Measurements from ENCODE around the gene TMTC1. TPM values are rescaled to one million over a fixed set of nuclear protein-coding genes. Genes with fewer than 3 reads are reported as not detected.

The TMTC1 gene
- total RNA-seq, 4 donors from 2014 or later: 20.5 to 80.6 (median 67.1) TPM

DNA sequence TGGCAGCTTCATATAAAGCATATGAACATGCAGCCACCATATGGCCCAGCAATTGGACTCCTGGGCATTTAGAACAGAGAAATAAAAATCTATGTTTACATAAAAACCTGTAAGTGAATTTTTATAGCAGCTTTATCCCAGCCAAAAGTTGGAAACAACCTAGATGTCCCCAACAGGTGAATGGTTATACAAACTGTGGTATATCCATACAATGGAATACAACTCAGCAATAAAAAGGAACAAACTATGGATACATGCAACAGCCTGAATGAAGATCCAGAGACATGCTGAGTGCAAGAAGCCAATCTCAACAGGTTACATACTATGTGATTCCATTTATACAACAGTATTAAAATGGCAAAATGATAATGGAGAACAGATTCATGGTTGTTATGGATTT, 3.7 kb downstream of the TMTC1 start:
- Histone ChIP-seq H3K4me3 (no peak overlapping the region), H3K9me3 (no peaks in the 10 kb centered on the region), H3K27ac (no peak overlapping the region), H3K4me1 (no peaks in the 10 kb centered on the region), H3K36me3 (no peaks in the 10 kb centered on the region), H3K27me3 (no peaks in the 10 kb centered on the region)
- TF ChIP-seq CTCF (IDR thresholded peaks at IDR 0.05) (no peak), POLR2A (IDR thresholded peaks at IDR 0.05) (no peak)
- intact Hi-C loops (cut with DNase I; ENCODE audit: low total_unique reads): no loop called here
- DNase-seq: no peak

- Histone ChIP-seq H3K27ac (no peak overlapping the region), H3K4me3 (no peak overlapping the region), H3K36me3 (no peaks in the 10 kb centered on the region), H3K4me1 (no peaks in the 10 kb centered on the region), H3K27me3 (no peaks in the 10 kb centered on the region), H3K9me3 (no peaks in the 10 kb centered on the region)
- DNase-seq: no peak
- intact Hi-C loops (cut with DNase I; ENCODE audit: low total_unique reads): no loop called here
- TF ChIP-seq POLR2A (IDR thresholded peaks at IDR 0.05) (no peak), CTCF (IDR thresholded peaks at IDR 0.05) (no peak)
Measured at GRCh38 chr12:29778531-29778930, 5.2 kb downstream of the TMTC1 start.

DNA sequence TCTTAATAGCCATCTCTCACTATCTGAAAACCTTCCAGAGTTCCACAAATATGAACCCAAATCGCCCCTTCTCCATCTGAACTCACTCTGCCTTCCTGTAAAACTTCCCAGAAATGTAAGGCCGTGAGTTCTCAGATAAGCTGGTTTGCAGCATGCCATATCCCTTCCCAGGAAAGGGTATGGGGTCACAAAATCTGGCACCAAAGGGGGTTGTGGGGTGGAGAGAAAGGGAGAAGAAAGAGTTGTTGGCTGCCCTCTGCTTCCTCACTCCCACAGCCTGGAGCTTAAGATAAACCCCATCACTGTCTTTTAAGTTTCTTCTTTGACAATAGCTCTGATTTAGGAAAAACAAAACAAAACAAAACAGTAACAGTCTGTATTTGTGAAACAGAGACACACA, 10.7 kb downstream of the TMTC1 start:
- intact Hi-C loops (cut with DNase I; ENCODE audit: low total_unique reads): no loop called here

DNA sequence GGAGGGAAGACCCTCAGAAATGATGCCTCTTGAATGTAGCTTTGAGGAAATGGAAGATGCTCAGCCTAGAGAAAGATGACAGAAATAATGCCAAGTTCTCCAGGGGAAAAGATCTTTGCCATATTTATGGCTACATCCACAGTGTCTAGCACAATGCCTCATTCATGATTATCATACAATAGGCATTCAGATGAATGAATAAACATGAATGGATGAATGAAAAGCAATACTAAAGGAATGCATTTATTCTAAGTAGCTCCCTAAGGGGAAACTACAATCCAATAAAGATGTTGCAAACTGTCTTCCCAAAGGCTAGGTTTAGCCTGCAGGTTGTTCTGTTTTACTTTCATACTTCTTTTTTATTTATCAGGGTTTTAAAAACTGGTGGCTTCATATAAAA, 12.0 kb downstream of the TMTC1 start:
- no peaks in the 10 kb centered on the region for H3K27me3 ChIP-seq
- TF ChIP-seq POLR2A (IDR thresholded peaks at IDR 0.05) (no peak), CTCF (IDR thresholded peaks at IDR 0.05) (no peak)
- H3K36me3 ChIP-seq: no peaks in the 10 kb centered on the region
- H3K4me1 ChIP-seq: no peaks in the 10 kb centered on the region
- H3K9me3 ChIP-seq: no peaks in the 10 kb centered on the region
- intact Hi-C loops (cut with DNase I; ENCODE audit: low total_unique reads): no loop called here
- no peak overlapping the region for H3K4me3 ChIP-seq
- H3K27ac ChIP-seq: no peak overlapping the region
- no peak for DNase-seq

More for the DNA sequence above, 10.7 kb downstream of the TMTC1 start:
- DNase-seq: no peak
- no peak overlapping the region for H3K4me3 ChIP-seq
- H3K4me1 ChIP-seq: no peaks in the 10 kb centered on the region
- H3K27me3 ChIP-seq: no peaks in the 10 kb centered on the region
- no peak overlapping the region for H3K27ac ChIP-seq
- no peak for TF ChIP-seq POLR2A (IDR thresholded peaks at IDR 0.05)
- TF ChIP-seq CTCF (IDR thresholded peaks at IDR 0.05): no peak
- H3K36me3 ChIP-seq: no peaks in the 10 kb centered on the region
- no peaks in the 10 kb centered on the region for H3K9me3 ChIP-seq

- no peak for DNase-seq
- Histone ChIP-seq H3K4me3 (no peak overlapping the region), H3K27me3 (no peaks in the 10 kb centered on the region), H3K4me1 (no peaks in the 10 kb centered on the region), H3K9me3 (no peaks in the 10 kb centered on the region), H3K36me3 (no peaks in the 10 kb centered on the region), H3K27ac (no peak overlapping the region)
- intact Hi-C loops (cut with DNase I; ENCODE audit: low total_unique reads): no loop called here
- TF ChIP-seq POLR2A (IDR thresholded peaks at IDR 0.05) (no peak), CTCF (IDR thresholded peaks at IDR 0.05) (no peak)
Measured at GRCh38 chr12:29771165-29771564, 12.6 kb downstream of the TMTC1 start.

All from uterus (tissue), 4 donors.